ENCODE data around the gene SYNGAP1.

Gene SYNGAP1

DNA sequence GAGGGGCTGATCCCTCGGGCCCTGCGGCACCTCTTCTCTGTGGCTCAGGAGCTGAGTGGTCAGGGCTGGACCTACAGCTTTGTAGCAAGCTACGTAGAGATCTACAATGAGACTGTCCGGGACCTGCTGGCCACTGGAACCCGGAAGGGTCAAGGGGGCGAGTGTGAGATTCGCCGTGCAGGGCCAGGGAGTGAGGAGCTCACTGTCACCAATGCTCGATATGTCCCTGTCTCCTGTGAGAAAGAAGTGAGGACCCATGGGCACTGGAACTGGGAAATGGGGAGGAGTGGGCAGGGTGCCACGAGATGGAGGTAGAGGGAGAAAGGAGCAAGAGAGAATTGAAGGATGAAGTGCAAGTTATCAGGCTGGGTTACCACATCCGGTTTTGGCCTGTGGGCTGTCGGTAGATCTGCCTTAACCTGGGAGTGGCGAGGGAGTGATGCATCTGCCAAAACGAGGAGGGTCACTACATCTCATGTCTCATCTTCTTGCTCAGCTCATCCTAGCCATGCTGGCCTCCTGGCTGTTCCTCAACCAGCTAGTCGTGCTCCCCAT, 14.4 kb upstream of the SYNGAP1 start:
- no peak for DNase-seq

DNA sequence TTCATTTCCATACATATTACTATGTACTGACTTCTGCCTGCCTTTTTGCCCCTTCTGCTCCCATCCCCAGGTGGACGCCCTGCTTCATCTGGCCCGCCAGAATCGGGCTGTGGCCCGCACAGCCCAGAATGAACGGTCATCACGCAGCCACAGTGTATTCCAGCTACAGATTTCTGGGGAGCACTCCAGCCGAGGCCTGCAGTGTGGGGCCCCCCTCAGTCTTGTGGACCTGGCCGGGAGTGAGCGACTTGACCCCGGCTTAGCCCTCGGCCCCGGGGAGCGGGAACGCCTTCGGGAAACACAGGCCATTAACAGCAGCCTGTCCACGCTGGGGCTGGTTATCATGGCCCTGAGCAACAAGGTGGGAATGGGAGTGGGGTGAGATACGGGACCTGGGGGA, 13.7 kb upstream of the SYNGAP1 start:
- no peak for DNase-seq

DNA sequence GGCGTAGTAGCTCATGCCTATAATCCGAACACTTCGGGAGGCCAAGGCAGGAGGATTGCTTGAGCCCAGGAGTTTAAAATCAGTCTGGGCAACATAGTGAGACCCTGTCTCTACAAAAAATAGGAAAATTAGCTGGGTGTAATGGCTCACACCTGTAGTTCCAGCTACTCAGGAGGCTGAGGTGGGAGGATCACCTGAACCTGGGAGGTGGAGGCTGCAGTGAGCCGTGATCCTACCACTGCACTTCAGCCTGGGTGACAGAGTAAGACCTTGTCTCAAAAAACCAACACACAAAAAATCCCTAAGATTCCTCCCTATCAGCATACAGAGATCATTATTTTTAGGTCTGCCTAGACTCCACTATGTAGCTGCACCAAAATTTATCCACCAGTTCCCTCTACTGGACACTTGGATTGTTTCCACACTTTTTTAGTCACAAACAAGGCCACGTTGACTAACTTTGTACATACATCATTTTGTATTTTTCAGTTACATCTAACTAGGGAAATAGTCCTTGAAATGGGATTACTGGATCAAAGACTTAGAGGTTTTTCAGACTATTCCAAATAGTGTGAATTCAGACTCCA, 12.6 kb upstream of the SYNGAP1 start:
- peak; percentile 19 to 47 for DNase-seq

DNA sequence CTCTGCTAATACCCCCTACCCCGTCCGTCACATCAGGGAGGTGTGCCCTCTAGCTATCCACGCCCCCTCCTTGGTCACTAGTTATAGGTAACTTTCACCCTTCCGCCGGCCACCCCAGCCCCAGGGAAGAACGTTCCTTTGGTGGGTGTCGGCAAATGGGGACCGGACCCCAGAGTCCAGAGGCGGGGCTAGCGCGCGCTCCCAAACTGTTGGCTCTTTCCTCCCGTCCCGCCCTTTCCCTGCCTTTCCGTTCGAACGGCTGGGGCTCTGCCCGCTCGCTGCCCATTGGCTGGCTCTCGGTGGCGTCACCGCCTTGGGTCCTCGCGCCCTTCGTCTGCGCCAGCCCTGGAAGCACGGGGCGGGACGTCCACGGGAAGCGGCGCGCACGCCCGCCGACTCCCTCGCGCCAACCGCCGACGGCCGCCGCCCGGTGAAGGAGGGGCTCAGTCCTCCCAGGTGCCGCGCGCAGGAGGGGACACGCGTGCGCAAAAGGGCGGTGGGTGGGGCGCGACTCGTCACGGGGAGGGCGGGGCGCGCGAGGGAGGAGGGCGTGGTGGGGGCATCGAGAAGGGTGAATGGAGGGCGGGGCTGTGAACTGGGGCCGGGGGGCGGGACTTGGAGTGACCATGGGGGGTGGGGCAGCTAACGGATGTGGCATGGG, 9.7 kb upstream of the SYNGAP1 start:
- peak; percentile 93 to 95 for DNase-seq

GRCh38 chr6:33410711-33411631, 8.9 kb upstream of the SYNGAP1 start, which contains the start of gene PHF1:
Gene PHF1 (plus strand): TSS chr6:33411014. CDS start chr6:33412264, 1,250 bp downstream.
- peak; percentile 64 to 75 for DNase-seq

GRCh38 chr6:33411632-33412005, 8.2 kb upstream of the SYNGAP1 start:
- no peak for DNase-seq

DNA sequence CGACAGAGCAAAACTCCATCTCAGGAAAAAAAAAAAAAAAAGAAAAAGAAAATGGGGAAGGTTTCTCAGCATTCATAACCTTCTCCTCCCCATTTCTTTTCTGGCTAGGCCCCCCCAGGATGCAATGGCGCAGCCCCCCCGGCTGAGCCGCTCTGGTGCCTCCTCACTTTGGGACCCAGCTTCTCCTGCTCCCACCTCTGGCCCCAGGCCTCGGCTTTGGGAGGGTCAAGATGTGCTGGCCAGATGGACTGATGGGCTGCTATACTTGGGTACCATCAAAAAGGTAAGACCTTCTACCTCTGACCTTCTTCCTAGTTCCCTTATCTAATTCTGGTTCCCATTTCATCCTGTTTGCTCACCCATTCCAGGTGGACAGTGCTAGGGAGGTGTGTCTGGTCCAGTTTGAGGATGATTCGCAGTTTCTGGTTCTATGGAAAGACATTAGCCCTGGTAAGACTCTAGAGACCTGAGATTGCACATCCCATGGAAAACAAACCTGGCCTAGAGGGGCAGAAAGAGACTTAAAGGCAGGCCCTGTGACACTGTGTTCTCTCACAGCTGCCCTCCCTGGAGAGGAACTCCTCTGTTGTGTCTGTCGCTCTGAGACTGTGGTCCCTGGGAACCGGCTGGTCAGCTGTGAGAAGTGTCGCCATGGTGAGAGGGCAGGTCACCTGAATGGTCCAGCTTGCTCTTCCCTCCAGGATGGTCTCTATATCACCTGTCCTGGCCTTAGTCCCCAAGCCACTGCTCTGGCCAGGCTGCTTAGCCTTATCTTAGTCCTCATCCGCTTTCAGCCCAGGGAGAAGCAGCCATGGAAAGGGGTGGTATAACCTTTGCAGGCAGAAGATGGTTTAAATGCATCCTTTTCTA, 7.5 kb upstream of the SYNGAP1 start:
- no peak for DNase-seq

- no peak for DNase-seq
These were observed 6.4 kb upstream of the SYNGAP1 start for GRCh38 chr6:33413241-33414120.

DNA sequence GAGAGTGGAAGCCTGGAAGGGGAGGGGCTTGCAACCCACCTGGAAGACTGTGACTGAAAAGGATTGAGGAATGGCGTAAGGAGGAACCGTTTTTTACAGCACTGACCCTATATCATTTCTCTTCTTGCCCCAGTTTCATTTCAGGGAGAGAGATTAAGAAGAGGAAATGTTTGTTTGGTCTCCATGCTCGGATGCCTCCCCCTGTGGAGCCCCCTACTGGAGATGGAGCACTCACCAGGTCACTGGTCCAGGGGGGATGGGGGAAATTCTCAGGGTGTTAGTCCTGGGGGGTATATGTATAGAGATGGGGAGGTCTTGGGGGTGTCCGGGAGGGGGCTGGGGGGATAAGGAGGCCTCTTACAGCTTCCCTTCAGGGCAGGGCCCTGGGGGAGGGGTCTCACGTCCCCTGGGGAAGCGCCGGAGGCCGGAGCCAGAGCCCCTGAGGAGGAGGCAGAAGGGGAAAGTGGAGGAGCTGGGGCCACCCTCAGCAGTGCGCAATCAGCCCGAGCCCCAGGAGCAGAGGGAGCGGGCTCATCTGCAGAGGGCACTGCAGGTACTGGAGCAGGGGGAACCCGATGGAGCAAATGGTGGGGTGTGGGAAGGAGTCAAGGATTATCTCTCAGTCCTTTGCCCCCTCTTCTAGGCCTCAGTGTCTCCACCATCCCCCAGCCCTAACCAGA, 5.1 kb upstream of the SYNGAP1 start:
- DNase-seq = no peak

- no peak for DNase-seq
These were observed 4.0 kb upstream of the SYNGAP1 start for GRCh38 chr6:33415831-33416230.

DNA sequence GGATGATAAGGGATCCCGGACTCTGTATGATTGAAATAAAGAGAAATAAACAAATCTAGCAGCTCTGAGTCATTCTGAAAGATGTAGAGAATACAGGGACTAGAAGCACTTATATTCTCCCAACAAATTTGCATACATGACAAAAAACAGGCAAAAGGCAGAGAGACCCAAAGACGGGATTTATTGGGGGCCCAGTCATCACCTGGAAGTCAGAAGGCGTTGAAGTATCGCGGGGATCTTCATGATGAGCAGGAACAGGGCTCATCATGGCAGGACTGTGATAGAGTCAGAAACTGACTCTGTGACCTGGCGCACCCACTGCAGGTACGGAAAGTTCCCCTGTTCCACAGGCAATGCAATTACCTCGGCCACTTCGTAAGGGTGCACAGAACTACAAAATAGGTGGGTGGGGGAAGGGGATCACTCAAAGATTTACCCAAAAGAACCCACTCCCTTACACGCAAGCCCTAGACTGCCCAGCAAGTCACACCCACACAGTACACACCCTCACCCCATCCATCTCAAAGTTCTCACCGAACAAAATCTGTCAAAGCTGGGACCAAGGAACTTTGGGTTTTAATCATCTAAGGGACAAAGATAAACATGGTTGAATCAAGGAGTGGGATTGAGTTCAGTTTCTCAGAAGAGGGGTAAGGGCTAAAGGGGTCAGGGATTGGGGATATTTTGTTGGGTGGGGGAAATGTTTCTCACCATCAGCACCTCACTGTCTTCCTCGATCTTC, 3.3 kb upstream of the SYNGAP1 start:
- DNase-seq = no peak

GRCh38 chr6:33417128-33417902, 2.5 kb upstream of the SYNGAP1 start:
- no peak for DNase-seq

DNA sequence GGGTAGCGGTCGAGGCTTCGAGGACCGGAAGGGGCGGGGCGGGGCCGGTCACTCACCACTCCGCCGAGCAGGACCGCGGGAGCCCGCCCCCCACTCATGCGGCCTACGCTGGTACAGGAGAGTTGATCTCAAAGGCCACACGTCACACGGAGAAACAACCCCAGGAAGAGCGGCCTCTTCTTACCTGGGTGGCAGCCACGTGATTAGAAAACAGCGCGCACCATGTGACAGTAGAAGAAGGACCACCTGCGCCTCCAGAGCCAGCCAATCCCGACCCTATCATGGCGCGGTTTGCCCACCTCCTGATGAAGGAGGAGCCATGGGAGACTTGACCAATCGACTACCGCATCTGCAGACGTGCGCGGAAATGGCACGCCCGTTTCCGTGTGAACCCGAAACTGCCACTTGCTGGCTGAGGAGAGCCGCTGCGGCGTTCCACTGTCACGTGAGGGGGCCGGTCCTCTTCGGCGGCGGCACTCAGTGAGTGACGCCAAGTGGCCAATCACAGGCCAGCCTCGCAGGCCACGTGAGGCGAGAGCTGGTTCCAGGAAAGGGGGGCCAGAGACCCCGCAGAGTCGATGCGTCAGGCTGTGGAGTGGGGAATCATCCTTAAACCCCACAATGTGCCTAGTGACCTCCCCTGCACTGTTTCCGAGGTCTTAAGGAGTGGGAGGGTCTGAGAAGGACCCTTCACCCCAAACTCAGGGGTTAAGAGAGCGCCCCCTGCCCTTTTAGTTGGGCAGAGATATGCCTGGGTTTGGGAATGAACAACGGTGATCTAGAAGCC, 1.8 kb upstream of the SYNGAP1 start, which contains the start of gene CUTA:
TSS of gene CUTA (minus strand) at position 205 of the 787 bp plus-strand sequence. CDS start at position 98, 107 bp downstream.
- DNase-seq = peak; percentile 99

- peak in 1 of 2 experiments; percentile 52 for DNase-seq
These were observed 1.1 kb upstream of the SYNGAP1 start for GRCh38 chr6:33418690-33419291.

DNA sequence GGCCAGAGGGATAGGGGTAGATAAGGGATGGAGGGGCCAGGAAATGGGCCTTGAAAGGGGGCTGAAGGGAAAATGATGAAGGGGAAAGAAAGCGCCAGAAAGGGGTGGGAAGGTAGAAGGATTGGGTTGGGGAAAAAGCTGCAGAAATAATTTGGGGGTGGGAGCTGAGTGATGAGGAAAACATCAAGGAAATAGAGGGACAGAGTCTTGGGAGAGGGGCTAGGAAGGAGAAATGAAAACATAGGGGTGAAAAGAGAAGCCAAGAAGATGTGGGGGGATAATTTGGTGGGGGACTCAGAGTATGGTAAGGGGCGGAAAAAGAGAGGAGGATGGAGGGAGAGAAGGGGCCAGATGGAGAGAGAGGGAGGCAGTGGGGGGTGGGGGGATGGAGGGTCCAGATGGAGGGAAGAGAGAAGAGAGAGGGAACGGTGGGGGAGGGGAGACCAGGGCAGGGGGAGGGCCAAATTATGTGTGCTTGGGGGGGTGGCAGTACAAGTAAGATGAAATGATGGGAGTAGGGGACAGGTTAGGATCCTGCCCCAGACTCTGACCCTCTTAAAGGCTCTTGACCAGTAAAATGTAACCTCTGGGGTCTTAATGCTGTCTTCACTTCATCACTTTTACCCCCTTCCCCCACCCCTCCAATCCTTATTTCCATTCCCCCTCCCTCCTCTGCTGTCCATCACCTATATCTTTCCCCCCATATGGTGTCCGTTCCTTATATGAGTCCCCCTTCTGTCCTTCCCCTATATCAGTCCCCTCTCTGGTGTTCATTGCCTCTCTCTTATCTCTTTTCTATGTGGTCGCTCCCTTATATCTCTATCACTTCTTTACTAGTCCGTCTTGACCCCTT, 852 bp downstream of the SYNGAP1 start:
- peak; percentile 68 to 78 for DNase-seq

GRCh38 chr6:33421344-33421643, 1.4 kb downstream of the SYNGAP1 start:
- no peak for DNase-seq

DNA sequence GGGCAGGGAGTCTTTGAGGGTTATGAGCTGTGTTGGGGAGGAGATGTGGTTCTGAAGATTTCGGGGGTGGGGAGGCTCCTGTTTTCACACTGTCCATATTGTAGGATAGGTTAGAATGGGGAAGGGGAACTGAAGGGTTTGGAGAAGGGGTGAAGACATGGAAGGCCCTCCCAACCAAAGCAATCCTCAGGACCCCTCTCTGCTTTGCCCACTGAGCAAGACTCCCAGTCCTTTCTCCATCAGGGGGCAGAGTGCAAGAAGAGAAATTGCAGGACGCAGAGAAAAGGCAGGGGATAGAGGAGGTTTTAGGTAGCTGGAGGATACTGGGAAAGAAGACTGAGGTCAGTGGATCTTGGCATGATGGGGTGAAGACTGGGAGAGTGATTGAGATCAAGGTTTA, 3.9 kb downstream of the SYNGAP1 start:
- DNase-seq = no peak
